ENCODE results near the gene SYT12.

DNA sequence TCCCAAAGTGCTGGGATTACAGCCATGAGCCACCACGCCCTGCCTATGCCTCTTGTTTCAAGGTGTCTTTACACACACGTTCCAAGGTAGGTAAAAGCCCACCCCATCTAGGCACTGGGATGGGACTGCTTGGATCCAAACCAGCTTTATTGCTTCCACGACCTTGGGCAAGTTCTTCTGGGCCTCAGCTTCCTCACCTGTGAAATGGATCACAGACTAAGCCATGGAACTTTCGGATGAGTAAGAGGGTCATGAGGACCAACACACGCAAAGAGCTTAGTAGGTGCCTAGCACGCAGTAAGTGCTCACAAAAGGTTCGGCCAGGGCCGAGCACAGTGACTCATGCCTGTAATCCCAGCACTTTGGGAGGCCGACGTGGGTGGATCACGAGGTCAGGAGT, 49.4 kb downstream of the SYT12 start:
- TF ChIP-seq, protein P1, sequence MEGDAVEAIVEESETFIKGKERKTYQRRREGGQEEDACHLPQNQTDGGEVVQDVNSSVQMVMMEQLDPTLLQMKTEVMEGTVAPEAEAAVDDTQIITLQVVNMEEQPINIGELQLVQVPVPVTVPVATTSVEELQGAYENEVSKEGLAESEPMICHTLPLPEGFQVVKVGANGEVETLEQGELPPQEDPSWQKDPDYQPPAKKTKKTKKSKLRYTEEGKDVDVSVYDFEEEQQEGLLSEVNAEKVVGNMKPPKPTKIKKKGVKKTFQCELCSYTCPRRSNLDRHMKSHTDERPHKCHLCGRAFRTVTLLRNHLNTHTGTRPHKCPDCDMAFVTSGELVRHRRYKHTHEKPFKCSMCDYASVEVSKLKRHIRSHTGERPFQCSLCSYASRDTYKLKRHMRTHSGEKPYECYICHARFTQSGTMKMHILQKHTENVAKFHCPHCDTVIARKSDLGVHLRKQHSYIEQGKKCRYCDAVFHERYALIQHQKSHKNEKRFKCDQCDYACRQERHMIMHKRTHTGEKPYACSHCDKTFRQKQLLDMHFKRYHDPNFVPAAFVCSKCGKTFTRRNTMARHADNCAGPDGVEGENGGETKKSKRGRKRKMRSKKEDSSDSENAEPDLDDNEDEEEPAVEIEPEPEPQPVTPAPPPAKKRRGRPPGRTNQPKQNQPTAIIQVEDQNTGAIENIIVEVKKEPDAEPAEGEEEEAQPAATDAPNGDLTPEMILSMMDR (IDR thresholded peaks at IDR 0.05; ENCODE audit: low read depth, low read length, poor library complexity, severe bottlenecking) = no peak
- no peak for TF ChIP-seq EZH2phosphoT487 (IDR thresholded peaks at IDR 0.05; ENCODE audit: borderline replicate concordance, low read length)
